BJ (cell line): ENCODE data around the gene MLC1. TPM values are rescaled to one million over a fixed set of nuclear protein-coding genes. Genes with fewer than 3 reads are reported as not detected.

Experiments used
- CTCF ChIA-PET: fragments of 350-600 bp; formaldehyde crosslinking; extraction: SDS; loops from one replicate; lab custom pipeline; 2021; ENCODE audit warnings: antibody characterized with exemption, inconsistent platforms; lab: Yijun Ruan, JAX
- POLR2A ChIA-PET: fragments of 300-600 bp; sonication (Branson Sonifier 250); formaldehyde crosslinking; extraction: SDS; loops from one replicate; lab custom pipeline; 2021; ENCODE audit warnings: antibody characterized with exemption; lab: Charles Lee
- DNase-seq: peaks from one replicate; pipeline ENCODE4 v3.0.0-alpha.2; 2011; ENCODE audit warnings: low read depth
- H3K27me3 ChIP-seq: 2 replicates; pipeline ENCODE4 v1.6.0; 2011; ENCODE audit warnings: low read length; ENCODE audit not compliant: control insufficient read depth, insufficient read depth
- H3K36me3 ChIP-seq: 2 replicates; pipeline ENCODE4 v1.5.1; 2011; ENCODE audit warnings: low read length; ENCODE audit not compliant: control insufficient read depth, insufficient read depth
- H3K4me3 ChIP-seq: 2 replicates; pipeline ENCODE4 v1.5.1; 2011; ENCODE audit warnings: low read depth, mild to moderate bottlenecking, control low read depth, low read length
- CTCF ChIP-seq: IDR thresholded peaks from 2 replicates; pipeline ENCODE4 v1.5.1; 2011; ENCODE audit warnings: low read depth, mild to moderate bottlenecking, control low read depth, inconsistent platforms, low read length, moderate library complexity; ENCODE audit not compliant: insufficient read depth
- polyA plus RNA-seq: library from polyadenylated mRNA; depleted of rRNA; stranded (reverse); fragments of >200 nt; gene quantifications from 2 replicates; pipeline ENCODE4 v1.2.3, GENCODE V29; 2011

The MLC1 gene
- polyA plus RNA-seq, 1 experiment: 0.15 TPM

DNA sequence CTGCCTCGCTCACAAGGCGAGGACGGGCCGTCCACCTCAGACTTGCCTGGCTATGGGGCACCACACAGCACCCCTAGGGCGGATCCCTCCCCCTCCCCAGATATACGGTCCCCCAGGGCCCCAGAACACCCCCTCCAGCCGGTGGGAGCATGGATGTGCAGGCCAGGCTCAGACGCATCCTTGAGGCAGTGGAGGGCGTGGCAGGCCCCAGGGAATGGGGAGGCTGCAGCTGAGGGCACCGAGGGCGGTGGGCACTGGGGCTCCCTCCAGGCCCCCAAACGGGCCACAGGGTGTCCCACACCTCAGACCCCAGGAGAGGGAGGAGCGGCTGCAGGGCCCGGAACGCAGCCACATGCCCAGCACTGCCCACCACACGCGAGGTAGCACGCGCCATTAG is 39.2 kb downstream of the MLC1 start:
- TF ChIP-seq CTCF: no peak
- H3K36me3 ChIP-seq: no peaks in the 10 kb centered on the region
- ChIA-PET CTCF (no interaction called here), POLR2A (no interaction called here)
- no peak for DNase-seq
- H3K27me3 ChIP-seq: no peaks in the 10 kb centered on the region
- no peak overlapping the region for H3K4me3 ChIP-seq

- CTCF ChIA-PET: no interaction called here
- DNase-seq: no peak
- H3K27me3 ChIP-seq: no peaks in the 10 kb centered on the region
- POLR2A ChIA-PET: no interaction called here
- no peaks in the 10 kb centered on the region for H3K36me3 ChIP-seq
- no peak for TF ChIP-seq CTCF
- no peak overlapping the region for H3K4me3 ChIP-seq
Observed at GRCh38 chr22:50045211-50046018, 39.8 kb downstream of the MLC1 start.

- ChIA-PET POLR2A (no interaction called here), CTCF (no interaction called here)
- Histone ChIP-seq H3K27me3 (no peaks in the 10 kb centered on the region), H3K4me3 (no peak overlapping the region), H3K36me3 (no peaks in the 10 kb centered on the region)
- TF ChIP-seq CTCF: no peak
- DNase-seq: no peak
Observed at GRCh38 chr22:50044485-50045118, 40.6 kb downstream of the MLC1 start.

DNA sequence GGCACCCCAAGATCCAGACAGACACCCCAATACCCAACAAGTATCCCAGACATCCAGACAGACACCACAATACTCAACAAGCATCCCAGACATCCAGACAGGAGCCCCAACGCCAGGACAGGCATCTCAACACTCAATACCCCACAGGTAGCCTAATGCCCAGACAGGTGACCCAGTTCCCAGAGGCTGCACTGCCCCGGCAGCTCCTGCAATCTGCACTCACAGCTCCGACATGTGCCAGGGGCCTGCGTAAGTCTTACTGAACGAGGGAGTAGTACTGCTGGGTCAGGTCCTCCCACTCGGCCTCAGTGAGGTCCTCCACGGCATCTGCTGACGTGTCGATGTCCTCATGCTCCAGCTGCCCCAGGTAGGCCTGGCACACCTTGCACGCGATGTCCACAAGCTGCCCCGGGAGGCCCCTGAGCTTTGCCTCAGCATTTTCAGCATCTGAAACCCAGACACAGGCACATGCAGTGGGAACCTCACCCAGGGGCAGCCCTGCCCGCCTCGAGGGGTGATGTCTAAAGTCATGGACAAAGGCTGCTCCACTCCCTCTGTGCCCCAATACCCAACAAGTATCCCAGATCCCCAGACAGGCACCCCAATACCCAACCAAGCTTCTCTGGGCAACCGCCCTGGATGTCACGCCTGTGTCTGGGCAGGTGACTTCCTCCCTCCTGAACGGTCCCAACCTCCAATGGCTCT is 43.7 kb downstream of the MLC1 start:
- H3K36me3 ChIP-seq: no peaks in the 10 kb centered on the region
- no peaks in the 10 kb centered on the region for H3K27me3 ChIP-seq
- ChIA-PET CTCF (interaction anchor here (1.1 kb wide), 1 partner anchor 11 kb away, joined by 3 read pairs; no protein-coding TSS in a partner anchor), POLR2A (no interaction called here)
- no peak for TF ChIP-seq CTCF
- no peak overlapping the region for H3K4me3 ChIP-seq
- no peak for DNase-seq

DNA sequence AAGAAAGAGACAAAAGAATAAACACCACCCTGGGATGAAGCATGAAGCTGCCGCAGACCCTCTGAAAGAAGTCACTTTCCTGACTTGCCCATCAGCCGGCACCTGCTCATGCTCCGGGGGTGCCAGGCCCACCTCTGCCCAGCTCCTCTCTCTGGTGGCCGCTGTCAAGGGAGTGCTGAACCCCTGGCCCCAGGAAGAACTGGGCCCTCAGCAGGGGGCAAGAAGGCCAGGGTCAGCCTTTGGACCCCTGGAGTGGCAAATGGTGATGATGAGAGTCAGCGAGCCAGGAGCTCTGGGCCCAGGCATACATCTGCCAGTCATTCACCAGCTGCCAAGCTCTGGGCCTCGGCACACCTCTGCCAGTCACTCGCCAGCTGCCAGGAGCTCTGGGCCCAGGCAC is 44.5 kb downstream of the MLC1 start:
- no peak for DNase-seq
- no peak overlapping the region for H3K4me3 ChIP-seq

More for the DNA sequence above, 44.5 kb downstream of the MLC1 start:
- ChIA-PET POLR2A (no interaction called here), CTCF (interaction anchor here (1.1 kb wide), 1 partner anchor 10 kb away, joined by 3 read pairs; no protein-coding TSS in a partner anchor)
- Histone ChIP-seq H3K27me3 (no peaks in the 10 kb centered on the region), H3K36me3 (no peaks in the 10 kb centered on the region)
- TF ChIP-seq CTCF: no peak
